Measurements from ENCODE around the gene HLA-DMB. TPM values are rescaled to one million over a fixed set of nuclear protein-coding genes. Genes with fewer than 3 reads are reported as not detected.
A peak's percentile ranks its signal among the peaks of the same experiment; 100 is the strongest.
"Not testable (repeated sequence)": the region's sequence is repeated elsewhere in the genome, so short reads cannot be mapped to it uniquely, and the experiment has no call there.

Gene HLA-DMB
- total RNA-seq, 1 donor from 2014 or later: not detected

GRCh38 chr6:32952817-32953739 lies 12.2 kb upstream of the HLA-DMB start, which contains the start of gene HLA-DMA:
HLA-DMA (minus strand) TSS chr6:32953097; CDS start chr6:32953036, 61 bp downstream.
- peak; percentile 98 for DNase-seq (ENCODE audit: low read depth)

- DNase-seq (ENCODE audit: low read depth): no peak
These were observed 9.6 kb upstream of the HLA-DMB start for GRCh38 chr6:32950449-32950848.

- no peak for DNase-seq (ENCODE audit: low read depth)
These were observed 9.2 kb upstream of the HLA-DMB start for GRCh38 chr6:32950010-32950409.

GRCh38 chr6:32949113-32949512 lies 8.3 kb upstream of the HLA-DMB start:
- DNase-seq (ENCODE audit: low read depth): no peak

- DNase-seq (ENCODE audit: low read depth): peak; percentile 16
These were observed 7.0 kb upstream of the HLA-DMB start for GRCh38 chr6:32947552-32948465.

- no peak for DNase-seq (ENCODE audit: low read depth)
These were observed 6.1 kb upstream of the HLA-DMB start for GRCh38 chr6:32946893-32947292.

- no peak for DNase-seq (ENCODE audit: low read depth)
These were observed 5.1 kb upstream of the HLA-DMB start for GRCh38 chr6:32945953-32946352.

- DNase-seq (ENCODE audit: low read depth): no peak
These were observed 4.4 kb upstream of the HLA-DMB start for GRCh38 chr6:32945108-32945760.

- no peak for DNase-seq (ENCODE audit: low read depth)
These were observed 3.2 kb upstream of the HLA-DMB start for GRCh38 chr6:32943864-32944649.

- not testable (repeated sequence) for DNase-seq (ENCODE audit: low read depth)
These were observed 1.8 kb upstream of the HLA-DMB start for GRCh38 chr6:32942555-32943123.

GRCh38 chr6:32941214-32941768 lies 463 bp upstream of the HLA-DMB start:
- DNase-seq (ENCODE audit: low read depth): no peak

GRCh38 chr6:32938494-32938893 lies 2.3 kb downstream of the HLA-DMB start:
- DNase-seq (ENCODE audit: low read depth): no peak

- DNase-seq (ENCODE audit: low read depth): no peak
These were observed 3.6 kb downstream of the HLA-DMB start for GRCh38 chr6:32937230-32937633.

GRCh38 chr6:32936239-32937152 lies 4.3 kb downstream of the HLA-DMB start:
- no peak for DNase-seq (ENCODE audit: low read depth)

- DNase-seq (ENCODE audit: low read depth): no peak
These were observed 5.1 kb downstream of the HLA-DMB start for GRCh38 chr6:32935551-32936238.

GRCh38 chr6:32933661-32934085 lies 7.2 kb downstream of the HLA-DMB start:
- peak; percentile 81 for DNase-seq (ENCODE audit: low read depth)

GRCh38 chr6:32932132-32932868 lies 8.5 kb downstream of the HLA-DMB start:
- peak; percentile 4 for DNase-seq (ENCODE audit: low read depth)
